SK-N-SH treated with all-trans-retinoic acid at 6 μM for 48 hours (cell line): ENCODE measurements around the gene UTP20.

ENCODE experiments used
- ATAC-seq: fragments of 200-7000 bp; cut with Tn5 transposase; 3 replicates; pipeline ENCODE4 v1.9.1; 2020; ENCODE audit warnings: mild to moderate bottlenecking, moderate library complexity
- ARNTL ChIP-seq: fragments of 450-650 bp; formaldehyde crosslinking; IDR thresholded peaks from 2 replicates; pipeline ENCODE4 v1.5.0; 2020; ENCODE audit warnings: low read depth, mild to moderate bottlenecking, moderate library complexity, borderline replicate concordance
- BACH2 ChIP-seq: fragments of 250-450 bp; sonication (Bioruptor Pico); IDR thresholded peaks from 2 replicates; pipeline ENCODE4 v1.9.0; 2021; ENCODE audit warnings: mild to moderate bottlenecking, borderline replicate concordance
- CREB5 ChIP-seq: fragments of 250-450 bp; sonication (Bioruptor Pico); IDR thresholded peaks from 2 replicates; pipeline ENCODE4 v1.5.1; 2020; ENCODE audit warnings: low read depth, mild to moderate bottlenecking, moderate library complexity
- CSDC2 ChIP-seq: fragments of 250-450 bp; sonication (Bioruptor Pico); IDR thresholded peaks from 2 replicates; pipeline ENCODE4 v1.5.0; 2020; ENCODE audit warnings: mild to moderate bottlenecking, moderate library complexity
- CSRNP3 ChIP-seq: fragments of 250-450 bp; sonication (Bioruptor Pico); IDR thresholded peaks from 2 replicates; pipeline ENCODE4 v1.5.1; 2021; ENCODE audit warnings: mild to moderate bottlenecking, moderate library complexity
- ESRRG ChIP-seq: fragments of 250-450 bp; sonication (Bioruptor Pico); IDR thresholded peaks from 2 replicates; pipeline ENCODE4 v1.6.1; 2021; ENCODE audit warnings: mild to moderate bottlenecking
- GLIS3 ChIP-seq: fragments of 250-450 bp; sonication (Bioruptor Pico); IDR thresholded peaks from 2 replicates; pipeline ENCODE4 v1.5.0; 2020; ENCODE audit warnings: mild to moderate bottlenecking, moderate library complexity
- ISL1 ChIP-seq: fragments of 250-450 bp; sonication (Bioruptor Pico); IDR thresholded peaks from 2 replicates; pipeline ENCODE4 v2.1.2; 2022; ENCODE audit warnings: mild to moderate bottlenecking, moderate library complexity
- OSR1 ChIP-seq: fragments of 250-450 bp; sonication (Bioruptor Pico); IDR thresholded peaks from 2 replicates; pipeline ENCODE4 v1.8.0; 2022; ENCODE audit warnings: moderate library complexity, mild to moderate bottlenecking, inconsistent platforms
- PATZ1 ChIP-seq: fragments of 250-450 bp; sonication (Bioruptor Pico); IDR thresholded peaks from 2 replicates; pipeline ENCODE4 v1.8.0; 2020; ENCODE audit warnings: mild to moderate bottlenecking, moderate library complexity, borderline replicate concordance
- POU6F1 ChIP-seq: fragments of 250-450 bp; sonication (Bioruptor Pico); IDR thresholded peaks from 2 replicates; pipeline ENCODE4 v1.8.0; 2021; ENCODE audit warnings: low read depth, mild to moderate bottlenecking, moderate library complexity, borderline replicate concordance
- PPARA ChIP-seq: fragments of 250-450 bp; sonication (Bioruptor Pico); IDR thresholded peaks from 2 replicates; pipeline ENCODE4 v1.5.0; 2020; ENCODE audit warnings: mild to moderate bottlenecking, borderline replicate concordance
- RARB ChIP-seq: fragments of 250-450 bp; sonication (Bioruptor Pico); IDR thresholded peaks from 2 replicates; pipeline ENCODE4 v1.8.0; 2021; ENCODE audit warnings: mild to moderate bottlenecking, moderate library complexity
- SNAI2 ChIP-seq: fragments of 250-450 bp; sonication (Bioruptor Pico); IDR thresholded peaks from 2 replicates; pipeline ENCODE4 v1.5.0; 2020; ENCODE audit warnings: mild to moderate bottlenecking, moderate library complexity
- TCF4 ChIP-seq: fragments of 250-450 bp; sonication (Bioruptor Pico); IDR thresholded peaks from 2 replicates; pipeline ENCODE4 v1.8.0; 2021; ENCODE audit warnings: mild to moderate bottlenecking, moderate library complexity, borderline replicate concordance
- TSHZ2 ChIP-seq: fragments of 250-450 bp; sonication (Bioruptor Pico); IDR thresholded peaks from 2 replicates; pipeline ENCODE4 v1.5.0; 2020; ENCODE audit warnings: mild to moderate bottlenecking, moderate library complexity
- ZC3H10 ChIP-seq: fragments of 250-450 bp; sonication (Bioruptor Pico); IDR thresholded peaks from 2 replicates; pipeline ENCODE4 v1.5.1; 2021; ENCODE audit warnings: mild to moderate bottlenecking, moderate library complexity
- ZFP3 ChIP-seq: fragments of 250-450 bp; sonication (Bioruptor Pico); IDR thresholded peaks from 2 replicates; pipeline ENCODE4 v1.5.0; 2020; ENCODE audit warnings: mild to moderate bottlenecking, moderate library complexity
- ZFP30 ChIP-seq: fragments of 450-650 bp; formaldehyde crosslinking; IDR thresholded peaks from 2 replicates; pipeline ENCODE4 v1.5.0; 2022; ENCODE audit warnings: mild to moderate bottlenecking, moderate library complexity
- ZNF565 ChIP-seq: fragments of 450-650 bp; formaldehyde crosslinking; conservative IDR thresholded peaks from 2 replicates; pipeline ENCODE4 v1.5.0; 2020; ENCODE audit warnings: low read depth, mild to moderate bottlenecking, moderate library complexity
- ZNF70 ChIP-seq: fragments of 450-650 bp; formaldehyde crosslinking; IDR thresholded peaks from 2 replicates; pipeline ENCODE4 v1.5.0; 2020; ENCODE audit warnings: mild to moderate bottlenecking, moderate library complexity
- ZNF8 ChIP-seq: fragments of 450-650 bp; formaldehyde crosslinking; IDR thresholded peaks from 2 replicates; pipeline ENCODE4 v1.5.0; 2020; ENCODE audit warnings: mild to moderate bottlenecking, moderate library complexity

Gene UTP20

GRCh38 chr12:101257357-101257756 lies 22.5 kb upstream of the UTP20 start:
- TF ChIP-seq ZFP3 (CRISPR knock-in tag) (no peak), SNAI2 (CRISPR knock-in tag) (no peak), ZNF565 (CRISPR knock-in tag) (no peak), ZFP30 (no peak), PPARA (CRISPR knock-in tag) (no peak), ZNF8 (CRISPR knock-in tag) (no peak), ISL1 (CRISPR knock-in tag) (no peak), TCF4 (CRISPR knock-in tag) (no peak), CSDC2 (CRISPR knock-in tag) (no peak), ARNTL (no peak), ZC3H10 (CRISPR knock-in tag) (no peak), OSR1 (no peak)
- ATAC-seq = no peak

GRCh38 chr12:101267111-101267510 lies 12.8 kb upstream of the UTP20 start:
- no peak for TF ChIP-seq CREB5 (CRISPR knock-in tag)
- TF ChIP-seq TCF4 (CRISPR knock-in tag) = no peak
- no peak for TF ChIP-seq CSRNP3
- TF ChIP-seq OSR1 = no peak
- TF ChIP-seq RARB (CRISPR knock-in tag) = no peak
- no peak for TF ChIP-seq PATZ1
- ATAC-seq = no peak

GRCh38 chr12:101276433-101276832 lies 3.5 kb upstream of the UTP20 start:
- no peak for ATAC-seq
- no peak for TF ChIP-seq OSR1
- TF ChIP-seq ZFP3 (CRISPR knock-in tag) = no peak
- TF ChIP-seq ESRRG (CRISPR knock-in tag) = no peak
- TF ChIP-seq PATZ1 = no peak
- no peak for TF ChIP-seq SNAI2 (CRISPR knock-in tag)

GRCh38 chr12:101277443-101277842 lies 2.5 kb upstream of the UTP20 start:
- no peak for ATAC-seq
- TF ChIP-seq TSHZ2 (CRISPR knock-in tag) (no peak), OSR1 (no peak), CSDC2 (CRISPR knock-in tag) (no peak), GLIS3 (CRISPR knock-in tag) (no peak), ZFP30 (no peak), ZNF8 (CRISPR knock-in tag) (no peak), ZNF70 (CRISPR knock-in tag) (no peak), BACH2 (no peak), TCF4 (CRISPR knock-in tag) (no peak), ESRRG (CRISPR knock-in tag) (no peak), PATZ1 (no peak), POU6F1 (CRISPR knock-in tag) (no peak), RARB (CRISPR knock-in tag) (no peak), ZC3H10 (CRISPR knock-in tag) (no peak), ARNTL (no peak), CREB5 (CRISPR knock-in tag) (no peak), ISL1 (CRISPR knock-in tag) (no peak)
